Hepatocyte (in vitro differentiated cells): Measurements from ENCODE around the gene NCAPH2. TPM values are rescaled to one million over a fixed set of nuclear protein-coding genes. Genes with fewer than 3 reads are reported as not detected.

Experiments used
- DNase-seq: peaks from one replicate; pipeline ENCODE4 v3.0.0-alpha.2; 2016; ENCODE audit warnings: low spot score
- H2AFZ ChIP-seq: fragments of 200-600 bp; sonication (generic); 2 replicates; pipeline ENCODE4 v1.6.0; 2016; ENCODE audit warnings: antibody characterized with exemption, mild to moderate bottlenecking
- H3K27ac ChIP-seq: fragments of 200-600 bp; sonication (generic); 2 replicates; pipeline ENCODE4 v1.5.1; 2016; ENCODE audit warnings: mild to moderate bottlenecking
- H3K27me3 ChIP-seq: fragments of 200-600 bp; sonication (generic); 2 replicates; pipeline ENCODE4 v1.6.1; 2016
- H3K36me3 ChIP-seq: fragments of 200-600 bp; sonication (generic); replicated peaks from 2 replicates; pipeline ENCODE4 v1.5.1; 2016; ENCODE audit warnings: low read depth; ENCODE audit not compliant: insufficient read depth
- H3K4me1 ChIP-seq: fragments of 200-600 bp; sonication (generic); 2 replicates; pipeline ENCODE4 v1.5.1; 2016; ENCODE audit warnings: mild to moderate bottlenecking, moderate library complexity; ENCODE audit not compliant: insufficient read depth
- H3K4me2 ChIP-seq: fragments of 200-600 bp; sonication (generic); 2 replicates; pipeline ENCODE4 v1.6.0; 2016
- H3K4me3 ChIP-seq: fragments of 200-600 bp; sonication (generic); 2 replicates; pipeline ENCODE4 v1.5.1; 2016; ENCODE audit warnings: mild to moderate bottlenecking
- H3K79me2 ChIP-seq: fragments of 200-600 bp; sonication (generic); 2 replicates; pipeline ENCODE4 v1.6.0; 2017; ENCODE audit warnings: mild to moderate bottlenecking
- H3K9me2 ChIP-seq: fragments of 200-600 bp; sonication (generic); replicated peaks from 2 replicates; pipeline ENCODE4 v1.6.0; 2017; ENCODE audit warnings: mild to moderate bottlenecking; ENCODE audit not compliant: insufficient read depth
- H3K9me3 ChIP-seq: fragments of 200-600 bp; sonication (generic); 2 replicates; pipeline ENCODE4 v1.5.1; 2016; ENCODE audit warnings: low read depth, mild to moderate bottlenecking
- H4K20me1 ChIP-seq: fragments of 200-600 bp; sonication (generic); 2 replicates; pipeline ENCODE4 v1.6.0; 2016; ENCODE audit warnings: mild to moderate bottlenecking; ENCODE audit not compliant: insufficient read depth, poor library complexity, severe bottlenecking
- CTCF ChIP-seq: fragments of 200-600 bp; sonication (generic); IDR thresholded peaks from 2 replicates; pipeline ENCODE4 v1.5.1; 2016; ENCODE audit warnings: antibody characterized with exemption, mild to moderate bottlenecking; ENCODE audit not compliant: poor library complexity
- EZH2 ChIP-seq: fragments of 200-600 bp; sonication (generic); IDR thresholded peaks from 2 replicates; pipeline ENCODE4 v1.6.1; 2016; ENCODE audit warnings: antibody characterized with exemption, mild to moderate bottlenecking, borderline replicate concordance
- EZH2phosphoT487 ChIP-seq: fragments of 200-600 bp; sonication (generic); IDR thresholded peaks from one replicate; pipeline ENCODE4 v1.6.1; 2018; ENCODE audit warnings: antibody characterized with exemption, mild to moderate bottlenecking, low read depth, moderate library complexity; ENCODE audit not compliant: unreplicated experiment, severe bottlenecking
- WGBS: methylation state at CpG from one replicate; pipeline ENCODE4 v1.1.6; 2016; ENCODE audit warnings: low lambda C conversion rate; ENCODE audit errors: missing lambda C conversion rate; 5-methylcytosine and 5-hydroxymethylcytosine counted together
- polyA plus RNA-seq: library from polyadenylated mRNA; unstranded; fragments of >200 nt; fragmentation: Nextera tagmentation; extraction: Ambion mirVana; gene quantifications from 2 replicates; pipeline ENCODE4 v1.2.1, GENCODE V29; 2016
- total RNA-seq: library from RNA; depleted of rRNA; stranded (reverse); fragments of >200 nt; gene quantifications from 2 replicates; pipeline ENCODE4 v1.2.3, GENCODE V29; 2014

NCAPH2 gene
- total and polyA plus RNA-seq, 2 experiments from 2014 or later = 25.6 to 40.6 TPM

GRCh38 chr22:50571264-50572175 lies 63.5 kb downstream of the NCAPH2 start:
- WGBS = 92% methylated on average over 26 of the region's 26 CpGs
- TF ChIP-seq EZH2phosphoT487 (no peak), CTCF (no peak), EZH2 (no peak)
- no peaks in the 10 kb centered on the region for H3K9me3 ChIP-seq
- no peak overlapping the region for H3K4me2 ChIP-seq
- H3K27ac ChIP-seq = no peak overlapping the region
- no peaks in the 10 kb centered on the region for H3K27me3 ChIP-seq
- peaks cover 3% of the 10 kb centered on the region for H4K20me1 ChIP-seq
- H3K36me3 ChIP-seq = no peaks in the 10 kb centered on the region
- no peak overlapping the region for H3K4me3 ChIP-seq
- no peaks in the 10 kb centered on the region for H3K9me2 ChIP-seq
- no peaks in the 10 kb centered on the region for H3K4me1 ChIP-seq
- DNase-seq = no peak
- H2AFZ ChIP-seq = no peak overlapping the region
- H3K79me2 ChIP-seq = no peaks in the 10 kb centered on the region

GRCh38 chr22:50572965-50573364 lies 64.9 kb downstream of the NCAPH2 start:
- Histone ChIP-seq H3K4me2 (no peak overlapping the region), H3K4me3 (no peak overlapping the region), H3K27me3 (no peaks in the 10 kb centered on the region), H2AFZ (no peak overlapping the region), H3K4me1 (no peaks in the 10 kb centered on the region), H3K27ac (no peak overlapping the region), H4K20me1 (peaks cover 3% of the 10 kb centered on the region), H3K9me3 (no peaks in the 10 kb centered on the region), H3K9me2 (no peaks in the 10 kb centered on the region), H3K79me2 (no peaks in the 10 kb centered on the region), H3K36me3 (no peaks in the 10 kb centered on the region)
- no peak for DNase-seq
- WGBS = 100% methylated on average over 8 of the region's 11 CpGs
- no peak for TF ChIP-seq EZH2phosphoT487
- TF ChIP-seq EZH2 = no peak
- no peak for TF ChIP-seq CTCF

- H3K36me3 ChIP-seq = no peaks in the 10 kb centered on the region
- TF ChIP-seq EZH2phosphoT487 (no peak), EZH2 (no peak), CTCF (no peak)
- H3K9me2 ChIP-seq = no peaks in the 10 kb centered on the region
- no peak overlapping the region for H3K4me2 ChIP-seq
- H3K4me1 ChIP-seq = no peaks in the 10 kb centered on the region
- WGBS = 98% methylated on average over 26 of the region's 26 CpGs
- H3K9me3 ChIP-seq = no peaks in the 10 kb centered on the region
- no peak overlapping the region for H3K4me3 ChIP-seq
- no peaks in the 10 kb centered on the region for H3K79me2 ChIP-seq
- no peak overlapping the region for H2AFZ ChIP-seq
- peaks cover 3% of the 10 kb centered on the region for H4K20me1 ChIP-seq
- H3K27me3 ChIP-seq = no peaks in the 10 kb centered on the region
- no peak for DNase-seq
- H3K27ac ChIP-seq = no peak overlapping the region
Measured at GRCh38 chr22:50573491-50574382, 65.7 kb downstream of the NCAPH2 start.
